Endothelial cell of umbilical vein (primary cell): ENCODE data around the gene MC4R. TPM values are rescaled to one million over a fixed set of nuclear protein-coding genes. Genes with fewer than 3 reads are reported as not detected.

Source experiments
- BruUV-seq: library from RNA; stranded (reverse); fragments of 400-500 nt; replicated peaks from 2 replicates; lab custom pipeline; 2021; lab: Mats Ljungman, UMichigan
- CTCF ChIA-PET: fragments of 300-600, 350-600 bp; sonication (Branson Sonifier 250); formaldehyde crosslinking; loops from one replicate; lab custom pipeline; 2021; ENCODE audit warnings: antibody characterized with exemption, inconsistent platforms; lab: Charles Lee
- POLR2A ChIA-PET: fragments of 300-600, 350-600 bp; sonication (Branson Sonifier 250); formaldehyde crosslinking; loops from one replicate; lab custom pipeline; 2021; ENCODE audit warnings: antibody characterized with exemption, inconsistent platforms; lab: Charles Lee
- DNase-seq: peaks from one replicate; pipeline ENCODE4 v3.0.0-alpha.2; 2011; ENCODE audit warnings: low read depth, low spot score
- FAIRE-seq: peaks from 2 replicates; lab custom pipeline; 2011; peaks lifted over from hg19 to GRCh38; lab: Jason Lieb, UNC
- H2AFZ ChIP-seq: 2 replicates; pipeline ENCODE4 v1.6.0; 2012; ENCODE audit warnings: low read depth, low read length, control low read depth, inconsistent platforms
- H3K27ac ChIP-seq: 2 replicates; pipeline ENCODE4 v1.5.1; 2011; ENCODE audit warnings: low read depth, mild to moderate bottlenecking, control low read depth, low read length, moderate library complexity; ENCODE audit not compliant: insufficient read depth
- H3K27me3 ChIP-seq, 2 experiments: 2 replicates each; pipeline versions ENCODE4 v1.6.0 to v1.6.1; 2011; ENCODE audit warnings: low read length in 2 of 2, mixed read lengths in 1 of 2; ENCODE audit not compliant: control insufficient read depth in 2 of 2, insufficient read depth in 2 of 2
- H3K36me3 ChIP-seq, 2 experiments: 2 replicates in 1 of 2; 3 replicates in 1 of 2; pipeline ENCODE4 v1.5.1; 2011; ENCODE audit warnings: low read length in 2 of 2, mild to moderate bottlenecking in 1 of 2, moderate library complexity in 1 of 2; ENCODE audit not compliant: control insufficient read depth in 2 of 2, insufficient read depth in 2 of 2; ENCODE audit errors: extremely low read depth in 1 of 2
- H3K4me1 ChIP-seq: 3 replicates; pipeline ENCODE4 v1.5.1; 2011; ENCODE audit warnings: mild to moderate bottlenecking, low read length; ENCODE audit not compliant: control insufficient read depth, insufficient read depth; ENCODE audit errors: extremely low read depth
- H3K4me2 ChIP-seq: 2 replicates; pipeline ENCODE4 v1.6.1; 2011; ENCODE audit warnings: low read length, control low read depth, mixed read lengths; ENCODE audit not compliant: insufficient read depth
- H3K4me3 ChIP-seq, 3 experiments: fragments of 200-600 bp in 1 of 3; sonication (generic), shearing (Covaris generic) in 1 of 3; replicated peaks in 1 of 3; 2 replicates each; pipeline ENCODE4 v1.5.1; 2011 to 2016; ENCODE audit warnings: control low read depth in 3 of 3, low read length in 3 of 3, mild to moderate bottlenecking in 2 of 3, inconsistent platforms in 1 of 3, low read depth in 1 of 3, moderate library complexity in 1 of 3; ENCODE audit not compliant: insufficient read depth in 1 of 3
- H3K79me2 ChIP-seq: 2 replicates; pipeline ENCODE4 v1.6.0; 2012; ENCODE audit warnings: low read length, inconsistent platforms; ENCODE audit not compliant: control insufficient read depth, insufficient read depth
- H3K9ac ChIP-seq: replicated peaks from 2 replicates; pipeline ENCODE3; 2011; ENCODE audit warnings: low read length, control low read depth; ENCODE audit not compliant: insufficient read depth; ENCODE audit errors: extremely low read depth
- H3K9me1 ChIP-seq: replicated peaks from 3 replicates; pipeline ENCODE4 v1.6.0; 2011; ENCODE audit warnings: mild to moderate bottlenecking, low read length; ENCODE audit not compliant: control insufficient read depth, insufficient read depth; ENCODE audit errors: extremely low read depth
- H3K9me3 ChIP-seq: replicated peaks from 2 replicates; pipeline ENCODE4 v1.5.1; 2012; ENCODE audit warnings: low read length, inconsistent platforms; ENCODE audit not compliant: control insufficient read depth, insufficient read depth
- H4K20me1 ChIP-seq: replicated peaks from 2 replicates; pipeline ENCODE3; 2011; ENCODE audit warnings: mild to moderate bottlenecking, low read length; ENCODE audit not compliant: control insufficient read depth, insufficient read depth; ENCODE audit errors: extremely low read depth
- CTCF ChIP-seq, 2 donors: IDR thresholded peaks; 1 replicate in 1 of 2; 2 replicates in 1 of 2; pipeline ENCODE4 v1.5.1; 2011; ENCODE audit warnings: low read length in 2 of 2, mild to moderate bottlenecking in 2 of 2, moderate library complexity in 2 of 2, control low read depth in 1 of 2, inconsistent platforms in 1 of 2, low read depth in 1 of 2; ENCODE audit not compliant: insufficient read depth in 1 of 2; ENCODE audit errors: extremely low read depth in 1 of 2
- EZH2 ChIP-seq: IDR thresholded peaks from 2 replicates; pipeline ENCODE4 v1.6.1; 2012; ENCODE audit warnings: borderline replicate concordance, low read depth, mild to moderate bottlenecking, moderate library complexity, low read length, inconsistent platforms; ENCODE audit not compliant: severe bottlenecking
- FOS ChIP-seq: IDR thresholded peaks from 2 replicates; pipeline ENCODE4 v1.6.1; 2011; ENCODE audit warnings: mild to moderate bottlenecking, low read length, moderate library complexity, borderline replicate concordance; ENCODE audit not compliant: insufficient read depth
- GATA2 ChIP-seq: IDR thresholded peaks from 2 replicates; pipeline ENCODE4 v1.7.0; 2011; ENCODE audit warnings: low read depth, mild to moderate bottlenecking, moderate library complexity, mixed read lengths, low read length; ENCODE audit not compliant: insufficient read length, insufficient read depth
- JUN ChIP-seq: IDR thresholded peaks from 2 replicates; pipeline ENCODE4 v1.6.1; 2011; ENCODE audit warnings: borderline replicate concordance, low read depth; ENCODE audit not compliant: insufficient read length, insufficient read depth
- MAX ChIP-seq: IDR thresholded peaks from 2 replicates; pipeline ENCODE4 v1.6.1; 2011; ENCODE audit not compliant: insufficient read depth, insufficient read length
- MYC ChIP-seq: IDR thresholded peaks from one replicate; pipeline ENCODE4 v1.6.1; 2011; ENCODE audit warnings: mild to moderate bottlenecking, low read depth, low read length
- POLR2A ChIP-seq: IDR thresholded peaks from 2 replicates; pipeline ENCODE4 v1.6.1; 2012; ENCODE audit warnings: low read depth, mild to moderate bottlenecking, control low read depth, low read length
- POLR2AphosphoS5 ChIP-seq: IDR thresholded peaks from 2 replicates; pipeline ENCODE4 v1.6.1; 2012; ENCODE audit warnings: low read depth, mild to moderate bottlenecking, control low read depth, low read length, moderate library complexity; ENCODE audit not compliant: insufficient read depth
- dilution Hi-C: fragments of 300-500 bp; cut with MboI; formaldehyde crosslinking; loops from one replicate; pipeline ENCODE4 v1.15.0; 2019; ENCODE audit warnings: low sequenced_read_pairs; ENCODE audit not compliant: extremely low pct_ligation_motif_present
- intact Hi-C: fragments of 100-400 bp; cut with micrococcal nuclease; formaldehyde crosslinking; loops from one replicate; pipeline ENCODE4 v1.10.0; 2022
- polyA plus RNA-seq, 4 experiments: library from polyadenylated mRNA; depleted of rRNA in 3 of 4; stranded (reverse) in 3 of 4; unstranded in 1 of 4; fragments of >200 nt; gene quantifications; 2 replicates each; pipeline versions ENCODE4 v1.2.1 to v1.2.3, GENCODE V29; 2011 to 2012; ENCODE audit warnings: missing spikeins in 1 of 4
- total RNA-seq: library from RNA; stranded (reverse); gene quantifications from 2 replicates; pipeline ENCODE4 v1.2.3, GENCODE V29; 2021

MC4R gene
- total and polyA plus RNA-seq, 2 donors (not counting 3 experiments of a cell fraction or from before 2014, with no cell fraction given), result not detected

DNA sequence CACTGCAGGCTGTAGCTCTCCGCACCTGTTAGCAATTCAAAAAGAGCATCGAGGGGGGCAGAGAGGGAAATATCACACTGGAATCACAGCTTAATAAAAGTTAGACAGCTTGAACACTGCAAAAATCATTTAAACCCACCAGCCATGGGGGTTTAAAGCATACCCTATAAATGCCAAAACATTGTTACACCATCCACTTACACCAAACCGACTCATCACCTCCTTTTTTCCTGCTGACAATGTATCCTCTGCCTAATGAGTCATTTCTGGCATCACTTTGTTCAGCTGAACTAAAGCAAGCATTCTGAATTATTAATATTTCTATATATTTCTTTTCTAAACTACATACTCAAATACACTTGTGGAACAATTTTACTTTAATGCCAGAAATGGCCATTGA is 21.6 kb downstream of the MC4R start:
- no peak overlapping the region for H3K4me2 ChIP-seq
- H3K4me1 ChIP-seq, result no peaks in the 10 kb centered on the region
- no peak overlapping the region for H3K27ac ChIP-seq
- peaks cover 4% of the 10 kb centered on the region for H3K9me3 ChIP-seq
- no peak overlapping the region for H2AFZ ChIP-seq
- H3K79me2 ChIP-seq, result no peaks in the 10 kb centered on the region
- no peaks in the 10 kb centered on the region for H3K27me3 ChIP-seq
- BruUV-seq, result no TSS peak
- no peak overlapping the region for H3K9ac ChIP-seq
- dilution Hi-C loops (no loop called here), intact Hi-C loops (no loop called here)
- no peaks in the 10 kb centered on the region for H4K20me1 ChIP-seq
- CTCF ChIA-PET, result no interaction called here
- TF ChIP-seq JUN, result no peak
- TF ChIP-seq FOS, result no peak
- TF ChIP-seq EZH2, result no peak
- no peak for TF ChIP-seq POLR2A
- TF ChIP-seq MYC, result no peak
- no peak for TF ChIP-seq MAX
- TF ChIP-seq POLR2AphosphoS5, result no peak
- no peak for TF ChIP-seq CTCF (IDR thresholded peaks at IDR 0.05; ENCODE audit: extremely low read depth in 1 of 2, insufficient read depth in 1 of 2, low read depth in 1 of 2, low read length in 2 of 2)
- no peak for TF ChIP-seq GATA2
- H3K4me3 ChIP-seq, result no peak overlapping the region
- no peaks in the 10 kb centered on the region for H3K9me1 ChIP-seq
- DNase-seq (no peak), FAIRE-seq (no peak)
- H3K36me3 ChIP-seq, result no peaks in the 10 kb centered on the region
- POLR2A ChIA-PET, result no interaction called here
